GM19438 (cell line): ENCODE measurements around the gene SAMHD1.
"Not testable (repeated sequence)": the region's sequence is repeated elsewhere in the genome, so short reads cannot be mapped to it uniquely, and the experiment has no call there.

Source experiments
- ATAC-seq: cut with Tn5 transposase; IDR thresholded peaks from one replicate; pipeline ENCODE4 v1.9.1; 2021; ENCODE audit warnings: low read depth; ENCODE audit not compliant: unreplicated experiment

SAMHD1 gene

GRCh38 chr20:36917943-36918342 is 33.6 kb downstream of the SAMHD1 start:
- no peak for ATAC-seq

- no peak for ATAC-seq
Observed at GRCh38 chr20:36917240-36917639, 34.3 kb downstream of the SAMHD1 start.

GRCh38 chr20:36916199-36916598 is 35.3 kb downstream of the SAMHD1 start:
- no peak for ATAC-seq

GRCh38 chr20:36908603-36909002 is 42.9 kb downstream of the SAMHD1 start:
- no peak for ATAC-seq

GRCh38 chr20:36906086-36906485 is 45.4 kb downstream of the SAMHD1 start:
- ATAC-seq = not testable (repeated sequence)

- ATAC-seq = not testable (repeated sequence)
Observed at GRCh38 chr20:36905566-36905965, 45.9 kb downstream of the SAMHD1 start.

GRCh38 chr20:36904690-36905089 is 46.8 kb downstream of the SAMHD1 start:
- ATAC-seq = no peak

GRCh38 chr20:36895036-36895435 is 56.5 kb downstream of the SAMHD1 start:
- no peak for ATAC-seq

GRCh38 chr20:36893801-36894200 is 57.7 kb downstream of the SAMHD1 start:
- ATAC-seq = no peak

- ATAC-seq = no peak
Observed at GRCh38 chr20:36891211-36891610, 60.3 kb downstream of the SAMHD1 start.

GRCh38 chr20:36890586-36890985 is 60.9 kb downstream of the SAMHD1 start:
- ATAC-seq = no peak

- no peak for ATAC-seq
Observed at GRCh38 chr20:36888880-36889516, 62.5 kb downstream of the SAMHD1 start.

GRCh38 chr20:36887752-36888090 is 63.8 kb downstream of the SAMHD1 start:
- ATAC-seq = no peak

GRCh38 chr20:36886859-36887751 is 64.4 kb downstream of the SAMHD1 start:
- peak; percentile 71 for ATAC-seq

GRCh38 chr20:36885356-36885755 is 66.2 kb downstream of the SAMHD1 start:
- no peak for ATAC-seq

- ATAC-seq = no peak
Observed at GRCh38 chr20:36883977-36884535, 67.5 kb downstream of the SAMHD1 start.

- ATAC-seq = no peak
Observed at GRCh38 chr20:36881888-36882287, 69.6 kb downstream of the SAMHD1 start.

GRCh38 chr20:36881331-36881730 is 70.2 kb downstream of the SAMHD1 start:
- no peak for ATAC-seq

GRCh38 chr20:36880741-36881250 is 70.7 kb downstream of the SAMHD1 start:
- ATAC-seq = no peak

GRCh38 chr20:36878941-36879340 is 72.6 kb downstream of the SAMHD1 start:
- no peak for ATAC-seq

- no peak for ATAC-seq
Observed at GRCh38 chr20:36876473-36876833, 75.1 kb downstream of the SAMHD1 start.
